GM18861 (cell line): ENCODE data around the gene CASD1.
A peak's percentile ranks its signal among the peaks of the same experiment; 100 is the strongest.

ENCODE experiments used
- ATAC-seq: cut with Tn5 transposase; IDR thresholded peaks from one replicate; pipeline ENCODE4 v1.9.1; 2021; ENCODE audit not compliant: unreplicated experiment

The CASD1 gene

DNA sequence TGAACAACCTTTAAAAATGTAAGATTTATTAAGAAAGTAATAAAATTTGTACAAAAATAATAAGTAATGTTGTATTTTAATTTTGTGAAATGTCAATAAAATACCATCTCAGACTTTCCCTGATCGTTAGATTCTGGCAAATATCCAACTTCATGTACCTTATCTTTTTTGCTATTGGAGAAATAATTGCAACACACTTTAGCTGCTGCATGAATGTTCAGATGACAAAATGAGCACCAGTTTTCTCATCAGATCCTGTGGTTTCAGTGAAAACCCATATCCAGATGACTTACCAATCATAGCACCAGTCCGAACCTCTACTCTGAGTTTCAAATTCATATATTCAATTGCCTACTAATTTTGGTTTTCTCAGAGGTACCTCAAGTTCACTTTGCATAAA is 69.9 kb downstream of the CASD1 start:
- ATAC-seq = no peak

- ATAC-seq = no peak
Measured at GRCh38 chr7:94580601-94581000, 71.0 kb downstream of the CASD1 start.

GRCh38 chr7:94584113-94584512 is 74.5 kb downstream of the CASD1 start:
- ATAC-seq = no peak

DNA sequence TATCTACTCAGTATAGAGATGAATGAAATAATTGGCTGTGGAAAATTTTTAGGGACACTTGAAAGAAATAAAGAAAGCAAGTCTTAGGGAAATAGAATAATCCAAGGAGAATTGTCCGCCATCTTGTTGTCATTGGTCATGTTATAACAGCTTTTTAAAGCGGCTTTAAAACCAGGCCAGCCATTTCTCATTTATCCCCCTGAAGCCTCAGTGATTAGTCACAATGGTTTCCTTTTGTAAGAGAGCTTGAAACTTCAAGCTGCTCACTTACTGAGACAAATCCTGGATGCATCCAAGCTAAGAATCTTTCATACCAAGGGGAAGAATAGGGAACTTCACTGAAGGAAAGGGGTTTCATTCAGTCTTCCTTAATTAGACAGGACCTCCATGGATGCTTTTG is 78.5 kb downstream of the CASD1 start:
- ATAC-seq = no peak

GRCh38 chr7:94590526-94591162 is 81.0 kb downstream of the CASD1 start:
- no peak for ATAC-seq

DNA sequence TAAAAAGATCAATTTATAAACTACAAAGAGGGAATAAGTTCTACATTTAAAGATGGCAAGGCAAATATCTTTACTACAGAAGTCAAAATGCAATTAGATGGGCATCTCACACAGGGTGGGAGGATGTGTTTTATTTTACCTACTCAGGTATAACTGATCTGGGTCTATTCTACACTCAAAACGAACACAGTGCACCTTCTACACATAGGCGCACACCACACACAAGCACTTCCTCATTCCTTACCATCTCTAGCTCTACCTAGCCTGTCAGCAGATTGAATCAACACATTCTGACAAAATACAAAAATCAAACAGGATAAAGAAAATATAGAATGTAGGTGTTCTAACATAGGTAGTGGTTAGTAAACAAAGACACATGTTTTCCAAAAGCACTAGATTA is 81.6 kb downstream of the CASD1 start:
- peak; percentile 75 for ATAC-seq

DNA sequence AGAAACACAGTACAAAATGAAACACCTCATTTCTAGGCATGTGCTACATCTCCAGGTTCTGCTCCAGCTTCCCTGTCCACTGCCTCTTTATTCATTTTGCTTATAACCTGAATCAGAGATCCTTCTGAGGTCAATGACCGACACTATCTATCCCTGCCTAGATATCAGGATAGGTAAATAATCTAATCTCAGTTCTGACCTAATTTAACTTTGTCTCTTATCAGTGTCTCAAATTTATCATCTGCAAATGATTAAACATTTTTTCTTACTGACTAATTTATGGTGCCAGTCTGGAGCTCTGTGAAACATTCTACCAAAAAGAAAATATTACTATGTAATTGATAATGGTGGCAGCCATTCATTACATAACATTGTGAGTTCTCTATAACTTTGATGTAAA is 85.3 kb downstream of the CASD1 start:
- no peak for ATAC-seq

DNA sequence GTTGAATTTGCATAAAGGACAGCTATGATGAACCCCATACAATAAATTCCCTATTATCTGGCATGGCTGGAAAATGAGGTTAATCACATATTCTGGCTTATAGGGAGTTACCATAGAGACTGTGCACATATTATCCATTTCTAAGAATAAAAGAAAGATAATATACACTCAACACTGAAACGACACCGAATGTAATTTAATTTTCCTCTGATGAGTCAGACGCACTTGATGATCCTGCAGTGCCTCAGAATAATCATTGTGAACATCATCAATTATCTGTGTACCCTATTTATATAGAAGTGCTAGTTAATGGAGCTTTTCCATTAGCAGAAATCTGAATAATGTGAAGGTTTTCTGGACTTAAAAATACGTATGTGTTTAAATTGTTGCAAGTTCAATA is 86.1 kb downstream of the CASD1 start:
- ATAC-seq = no peak

- ATAC-seq = no peak
Measured at GRCh38 chr7:94600267-94600666, 90.7 kb downstream of the CASD1 start.

DNA sequence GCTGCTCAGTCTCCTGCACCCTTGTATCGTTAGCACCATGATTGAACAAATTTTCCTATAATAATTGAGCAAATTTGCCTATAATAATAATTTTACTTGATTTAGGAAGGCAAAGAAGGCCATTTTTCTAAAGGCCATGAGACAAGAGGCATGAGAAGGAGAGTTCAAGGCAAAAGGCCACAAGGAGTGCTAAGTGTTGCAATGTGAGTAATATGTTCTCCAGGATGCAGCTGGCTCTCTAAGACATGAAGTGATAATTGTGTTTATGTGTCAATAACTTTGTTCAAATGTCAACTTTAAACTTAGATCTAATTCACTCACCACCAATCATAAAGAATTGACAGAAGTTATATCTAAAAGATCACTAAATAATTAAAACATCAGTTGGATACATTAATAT is 92.6 kb downstream of the CASD1 start:
- ATAC-seq = no peak

DNA sequence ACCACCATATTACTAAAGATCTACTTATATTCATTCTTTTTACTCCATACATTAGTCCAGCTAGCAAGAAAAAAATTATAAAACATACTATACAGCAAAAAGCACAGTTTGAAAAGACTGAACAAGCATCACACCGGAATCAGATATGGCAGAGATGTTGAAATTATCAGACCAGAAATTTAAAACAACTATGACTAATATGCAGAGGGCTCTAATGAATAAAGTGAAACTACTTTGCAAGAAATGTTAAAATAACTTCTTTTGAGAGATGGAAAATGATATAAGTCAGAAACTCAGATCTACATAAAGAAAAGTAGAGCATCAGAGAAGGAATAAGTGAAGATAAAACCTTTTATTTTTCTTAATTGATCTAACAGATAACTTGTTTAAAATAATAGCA is 95.4 kb downstream of the CASD1 start:
- peak; percentile 56 for ATAC-seq
